PFSK-1 (cell line): Measurements from ENCODE around the gene GPRC5C.

ENCODE experiments used
- FOXP2 ChIP-seq: optimal IDR thresholded peaks from 2 replicates; pipeline ENCODE3; 2011; ENCODE audit warnings: borderline replicate concordance, control low read depth, inconsistent platforms; ENCODE audit not compliant: insufficient read depth; ENCODE audit errors: extremely low read length, extremely low read depth
- POLR2AphosphoS5 ChIP-seq: IDR thresholded peaks from 2 replicates; pipeline ENCODE4 v1.6.1; 2012; ENCODE audit warnings: low read depth, mild to moderate bottlenecking, control low read depth, low read length, moderate library complexity
- REST ChIP-seq, 2 experiments: IDR thresholded peaks; 2 replicates each; pipeline versions ENCODE4 v1.6.1 to v1.8.0; 2011 to 2012; ENCODE audit warnings: low read depth in 2 of 2, low read length in 2 of 2, control low read depth in 1 of 2, inconsistent platforms in 1 of 2, mild to moderate bottlenecking in 1 of 2, moderate library complexity in 1 of 2; ENCODE audit not compliant: insufficient read depth in 1 of 2
- SIN3A ChIP-seq: IDR thresholded peaks from 2 replicates; pipeline ENCODE4 v1.6.1; 2012; ENCODE audit warnings: mild to moderate bottlenecking, low read length, moderate library complexity, borderline replicate concordance; ENCODE audit not compliant: insufficient read depth

DNA sequence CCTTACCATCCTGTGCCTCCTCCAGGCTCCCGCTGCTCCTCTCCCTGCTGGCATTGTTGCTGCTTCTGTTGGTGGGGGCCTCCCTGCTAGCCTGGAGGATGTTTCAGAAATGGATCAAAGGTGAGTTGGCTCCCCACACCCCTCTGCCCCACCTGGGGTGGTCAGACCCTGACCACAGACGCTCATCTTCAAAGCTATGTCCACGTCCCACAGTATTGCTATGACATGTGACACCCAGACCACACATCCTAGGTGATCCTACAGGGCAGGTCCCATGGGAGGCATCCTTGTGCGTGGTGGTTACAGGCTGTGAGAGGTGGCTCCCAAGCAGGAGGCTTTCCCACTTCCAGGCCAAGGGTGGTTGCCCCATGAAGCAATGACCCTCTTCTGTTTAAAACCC, 45.5 kb downstream of the GPRC5C start:
- TF ChIP-seq POLR2AphosphoS5 (no peak), FOXP2 (no peak), REST (IDR thresholded peaks at IDR 0.05; ENCODE audit: insufficient read depth in 1 of 2, low read depth in 2 of 2, low read length in 2 of 2) (no peak), SIN3A (no peak)
